ENCODE data around the gene ITGAD.
"Not testable (repeated sequence)": the region's sequence is repeated elsewhere in the genome, so short reads cannot be mapped to it uniquely, and the experiment has no call there.

GRCh38 chr16:31439023-31439422, 45.9 kb downstream of the ITGAD start:
- TF ChIP-seq POLR2A (IDR thresholded peaks at IDR 0.05; ENCODE audit: low read depth, low read length); CTCF (conservative IDR thresholded peaks at IDR 0.05; ENCODE audit: low read depth, low read length): not testable (repeated sequence)
